AG08396 (cell line): ENCODE measurements around the gene LIPA.
"Not testable (repeated sequence)": the region's sequence is repeated elsewhere in the genome, so short reads cannot be mapped to it uniquely, and the experiment has no call there.

Experiments
- DNase-seq: peaks from one replicate; pipeline ENCODE4 v3.0.0; 2012; ENCODE audit warnings: low spot score, mixed read lengths

The LIPA gene

DNA sequence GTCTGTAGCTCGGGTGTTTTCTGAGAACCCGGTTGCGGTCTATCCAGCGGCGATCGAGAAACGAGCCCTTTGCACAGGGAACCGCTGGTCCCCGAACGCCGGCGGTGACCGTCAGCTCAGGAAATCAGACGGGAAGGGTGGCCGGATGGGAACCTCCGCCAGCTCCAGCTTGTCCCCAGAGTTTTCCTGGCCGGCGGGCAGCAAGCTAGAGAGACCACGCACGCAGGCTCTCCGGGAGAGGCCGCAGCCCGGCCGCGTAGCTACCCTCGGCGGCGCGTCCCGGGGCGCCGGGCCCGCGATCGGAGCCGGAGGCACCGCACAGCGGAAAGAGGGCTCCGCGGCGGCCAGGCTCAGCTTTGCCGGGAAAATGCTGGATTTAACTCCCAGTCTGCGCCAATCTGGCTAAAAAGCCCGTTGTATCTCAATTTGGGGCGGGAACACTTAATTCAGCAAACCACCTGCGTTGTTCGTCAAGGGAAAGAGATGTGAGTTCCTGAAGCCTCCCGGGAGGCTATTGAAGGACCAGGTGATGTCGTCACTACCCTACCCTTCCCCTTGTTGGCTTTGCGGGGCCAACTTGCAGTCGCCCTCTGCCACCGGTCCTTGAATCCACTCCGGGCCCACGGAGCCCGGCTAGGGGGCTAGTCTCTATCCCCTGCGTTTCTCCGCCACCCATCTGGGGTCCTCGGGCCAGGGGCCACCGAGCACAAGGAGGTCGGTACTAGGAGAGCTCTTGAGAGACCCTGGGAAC is 43.6 kb downstream of the LIPA start:
- DNase-seq: peak; percentile 49

DNA sequence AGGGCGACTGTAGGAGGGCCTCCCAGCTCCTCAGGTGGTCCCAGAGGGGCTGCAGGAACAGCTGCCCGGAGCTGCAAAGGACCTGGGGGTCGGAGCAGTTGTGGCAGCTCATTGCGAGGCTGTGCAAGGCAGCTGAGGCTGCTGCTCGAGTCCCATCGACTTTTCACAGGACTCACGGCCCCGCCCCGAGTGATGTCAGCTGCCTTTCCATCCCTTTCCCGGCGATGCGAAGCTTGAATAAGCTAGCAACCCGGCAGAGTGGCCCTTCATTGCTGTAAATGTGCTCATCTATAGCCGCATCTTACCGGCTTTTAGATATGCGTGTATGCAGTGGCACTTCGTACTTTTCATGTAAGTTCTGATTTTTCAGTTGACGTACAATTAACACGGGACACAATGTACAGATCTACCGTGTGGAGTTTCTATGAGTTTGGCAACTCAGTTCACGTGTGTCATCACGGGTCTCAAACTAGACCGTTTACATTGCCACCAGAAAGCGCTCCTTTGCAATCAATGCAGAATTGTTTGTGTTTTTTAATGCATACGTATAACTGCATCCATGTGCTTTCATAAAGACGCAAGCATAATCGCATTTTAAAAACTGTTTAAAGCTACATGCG is 44.3 kb downstream of the LIPA start, which contains the start of gene CH25H:
Gene CH25H, minus strand, starts transcription at position 137 of the 620 bp plus-strand sequence. Its CDS starts 25 bp downstream, at position 112.
- peak; percentile 77 for DNase-seq

DNA sequence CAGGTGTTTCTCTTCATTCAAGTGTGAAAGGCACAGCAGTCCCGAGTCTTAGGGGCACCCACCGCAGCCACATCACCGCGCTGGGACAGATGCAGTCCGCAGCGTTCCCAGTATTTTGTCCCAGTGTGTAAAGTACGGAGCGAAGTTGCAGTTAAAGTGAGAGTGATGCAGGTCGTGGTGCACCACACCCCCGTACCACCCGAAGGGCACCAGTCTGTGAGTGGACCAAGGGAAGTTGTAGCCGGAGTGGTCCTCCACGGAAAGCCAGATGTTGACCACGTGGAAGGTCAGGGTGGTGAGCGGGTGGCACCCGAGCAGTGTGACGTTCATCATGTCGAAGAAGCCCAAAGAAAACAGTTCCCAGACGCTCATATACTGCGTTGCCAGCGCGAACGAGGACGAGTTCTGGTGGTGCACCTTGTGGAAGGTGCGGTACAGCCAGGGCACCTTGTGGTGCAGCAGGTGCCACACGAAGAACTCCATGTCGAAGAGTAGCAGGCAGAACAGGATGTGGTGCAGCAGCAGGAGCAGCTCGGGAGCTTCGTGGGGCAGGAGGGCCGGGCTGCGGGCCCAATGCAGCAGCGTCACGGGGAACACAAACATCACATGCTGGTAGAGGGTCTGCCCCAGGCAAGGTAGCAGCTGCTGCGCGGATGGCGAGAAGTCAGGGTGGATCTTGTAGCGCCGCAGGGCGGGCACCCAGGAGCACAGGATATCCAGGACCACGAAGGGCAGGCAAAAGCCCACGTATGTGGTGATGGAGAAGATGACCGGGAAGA is 45.0 kb downstream of the LIPA start:
- DNase-seq: peak; percentile 16

DNA sequence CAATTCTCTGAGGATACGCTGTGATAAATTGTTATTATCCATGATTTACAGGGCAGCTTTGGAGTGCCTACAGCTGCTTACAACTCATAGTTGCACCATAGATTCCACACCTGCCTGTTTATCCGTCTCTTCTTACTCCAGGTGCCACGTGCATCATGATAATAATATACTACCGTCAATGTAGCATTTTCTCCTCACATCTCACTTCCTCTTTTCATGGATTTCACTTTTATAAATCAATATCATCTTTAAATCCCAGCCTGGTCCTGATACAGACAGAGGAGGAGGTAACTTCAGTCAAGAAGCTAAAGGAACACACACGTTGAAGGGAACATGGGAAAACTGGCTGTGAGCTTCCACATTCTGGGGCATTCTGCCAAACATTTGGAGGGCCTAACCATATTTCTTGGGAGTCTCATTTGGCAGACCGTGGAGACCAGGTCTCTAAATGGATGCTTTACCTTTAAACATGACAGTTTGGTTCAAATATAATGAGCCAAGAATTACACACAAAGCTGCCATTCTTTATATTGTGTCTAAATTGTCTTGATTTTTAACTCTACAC is 46.9 kb downstream of the LIPA start:
- no peak for DNase-seq

DNA sequence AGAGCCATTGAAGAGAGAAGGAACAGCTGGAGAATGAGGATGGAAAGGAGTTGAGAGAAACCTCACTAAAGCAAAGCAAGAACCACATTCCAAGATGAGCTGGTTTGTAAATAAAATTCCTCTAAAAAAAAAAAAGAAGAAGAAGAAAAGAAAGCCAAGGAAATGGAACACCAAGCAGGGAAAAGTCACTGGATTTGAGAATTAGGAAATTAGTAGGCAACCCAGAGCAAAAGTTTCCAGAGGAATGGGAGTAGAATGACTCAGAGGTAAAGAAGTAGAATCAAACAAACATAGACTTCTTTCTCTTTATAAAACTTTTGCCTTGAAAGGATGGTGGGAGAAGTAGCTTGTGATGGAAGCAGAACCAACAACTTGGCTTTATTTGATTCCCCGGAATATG is 48.3 kb downstream of the LIPA start:
- no peak for DNase-seq

DNA sequence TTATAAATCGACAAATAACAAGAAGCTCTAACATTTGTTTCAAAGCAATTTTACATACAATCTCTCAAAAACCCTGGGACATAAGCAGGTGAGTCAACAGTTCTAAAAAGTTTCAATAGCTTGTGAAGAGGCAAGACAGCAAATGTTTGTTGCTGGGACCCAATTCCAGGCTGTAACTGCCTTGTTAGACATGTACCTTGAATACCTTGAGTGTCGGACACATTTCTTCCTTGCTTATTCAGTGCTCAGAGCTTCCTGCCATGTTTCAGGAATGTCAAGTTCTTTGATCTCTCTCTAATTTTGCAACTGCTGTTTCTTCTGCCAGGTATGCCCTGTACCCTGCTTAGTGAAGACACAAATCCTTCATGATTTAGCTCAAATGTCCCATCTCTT is 49.5 kb downstream of the LIPA start:
- no peak for DNase-seq

DNA sequence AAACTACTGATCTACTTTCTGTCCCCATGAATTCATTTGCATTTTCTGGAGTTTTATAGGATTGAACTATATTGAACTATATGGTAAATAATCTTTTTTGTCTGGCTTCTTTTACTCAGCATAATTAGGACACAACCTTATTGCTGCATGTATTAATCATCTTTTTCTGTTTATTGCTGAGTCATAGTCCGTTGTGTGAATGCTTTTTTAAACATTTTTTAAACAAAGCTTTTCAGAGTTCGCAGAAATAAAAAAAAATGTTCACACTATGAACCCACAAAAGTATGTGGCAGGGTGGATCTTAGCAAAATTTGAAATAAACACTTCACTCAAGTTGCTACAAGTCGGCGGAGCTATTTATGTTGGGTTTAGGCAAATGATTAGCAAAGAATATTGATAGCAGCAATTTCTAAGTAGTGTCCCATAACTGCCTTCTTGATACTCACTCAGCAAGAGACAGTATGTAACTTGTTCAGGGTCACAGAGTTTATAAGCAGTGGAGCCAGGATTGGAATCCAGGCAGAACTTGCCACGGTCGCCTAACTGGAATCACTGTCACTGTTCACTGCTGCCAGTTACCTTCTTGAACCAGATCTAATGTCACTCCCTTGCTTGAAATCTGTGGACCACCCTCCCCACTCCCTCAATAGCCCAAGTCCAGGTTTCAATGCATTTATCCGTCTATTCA is 50.1 kb downstream of the LIPA start:
- DNase-seq: no peak

DNA sequence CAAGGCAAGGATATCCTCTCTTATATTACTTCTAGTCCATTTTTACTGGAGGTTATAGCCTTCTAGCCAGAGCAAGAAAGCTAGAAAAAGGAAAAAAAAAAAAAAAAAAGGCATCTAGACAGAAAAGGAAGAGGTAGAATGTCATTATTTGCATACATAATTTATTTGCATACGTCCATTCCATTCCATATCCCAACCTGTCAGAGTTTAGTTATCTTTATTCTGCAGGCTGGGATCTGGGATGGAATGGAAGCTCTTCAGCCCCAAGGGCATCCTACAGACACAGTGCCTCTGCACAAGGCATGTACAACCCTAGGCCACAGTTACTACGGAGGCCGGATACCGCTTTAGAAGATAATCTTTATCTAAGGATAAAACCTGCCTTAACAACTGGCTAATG is 54.1 kb downstream of the LIPA start:
- no peak for DNase-seq

DNA sequence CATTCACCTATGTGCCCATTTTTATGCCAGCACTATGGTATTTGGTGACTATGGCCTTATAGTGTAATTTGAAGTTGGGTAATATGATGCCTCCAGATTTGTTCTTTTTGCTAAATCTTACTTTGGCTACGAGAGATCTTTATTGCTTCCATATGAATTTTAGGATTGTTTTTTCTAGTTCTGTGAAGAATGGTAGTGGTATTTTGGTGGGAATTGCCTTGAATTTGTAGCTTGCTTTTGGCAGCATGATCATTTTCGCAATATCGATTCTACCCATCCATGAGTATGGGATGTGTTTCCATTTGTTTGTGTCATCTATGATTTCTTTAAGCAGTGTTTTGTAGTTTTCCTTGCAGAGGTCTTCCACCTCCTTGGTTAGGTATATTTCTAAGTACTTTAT is 60.3 kb downstream of the LIPA start:
- not testable (repeated sequence) for DNase-seq

DNA sequence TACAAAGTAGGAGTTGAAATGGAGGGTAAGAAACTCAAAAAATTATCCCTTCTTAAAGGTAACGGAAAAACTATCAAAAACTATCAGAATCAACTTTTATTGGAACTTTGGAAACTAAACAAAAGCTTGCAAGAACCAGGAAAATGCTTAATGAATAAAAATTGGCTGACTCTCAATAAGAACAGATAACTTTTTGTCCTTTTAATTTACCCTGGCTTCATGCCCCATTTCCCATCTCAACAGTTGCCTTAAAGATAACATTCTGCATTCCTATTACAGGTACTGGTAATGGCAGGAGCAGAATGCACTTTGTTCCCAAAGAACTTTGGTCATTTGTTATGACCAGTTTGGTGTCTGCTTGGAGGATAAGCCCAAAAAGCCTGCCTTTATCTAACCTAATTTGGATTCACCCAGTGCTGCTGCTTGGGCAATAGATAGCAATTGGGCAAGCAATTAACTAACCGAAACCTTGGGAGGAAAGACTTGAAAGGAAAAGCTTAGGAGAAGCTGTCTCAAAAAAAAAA is 62.3 kb downstream of the LIPA start:
- DNase-seq: no peak

DNA sequence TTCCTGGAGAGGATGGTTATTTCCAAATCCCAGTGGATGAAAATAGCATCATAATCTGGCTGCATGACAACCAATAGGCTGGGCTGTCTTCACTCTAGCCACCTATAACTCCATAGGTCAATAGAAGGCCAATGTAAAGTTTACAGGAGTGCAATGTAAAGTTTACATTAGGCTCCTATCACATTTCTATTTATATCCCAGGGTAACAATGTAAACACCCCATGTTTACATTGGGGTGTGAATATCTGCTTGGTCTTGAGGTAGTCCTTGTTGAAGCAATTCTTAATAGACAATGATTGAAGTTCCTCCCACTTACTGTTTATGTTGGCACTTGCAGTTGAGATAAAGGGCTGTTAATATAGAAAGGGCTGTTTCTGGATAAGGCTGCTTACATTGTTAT is 65.9 kb downstream of the LIPA start:
- no peak for DNase-seq

DNA sequence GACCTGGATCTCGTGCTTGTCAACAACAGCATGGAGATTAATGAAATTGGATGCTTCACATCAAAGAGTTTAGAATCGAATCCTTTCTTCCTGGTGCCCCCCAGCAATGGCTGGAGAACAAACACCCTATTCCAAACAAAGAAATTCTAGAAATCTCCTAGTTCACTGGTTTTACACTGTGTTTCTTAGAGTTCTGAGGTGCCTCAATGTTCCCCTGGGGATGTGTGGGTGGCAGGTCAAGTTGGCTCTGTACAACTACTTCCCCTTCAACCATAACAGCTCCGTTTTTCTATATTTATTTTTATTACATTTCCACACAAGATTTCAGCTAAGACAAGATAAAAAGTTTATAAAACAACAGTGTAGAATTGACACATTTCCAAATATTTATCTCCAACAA is 66.9 kb downstream of the LIPA start:
- no peak for DNase-seq

DNA sequence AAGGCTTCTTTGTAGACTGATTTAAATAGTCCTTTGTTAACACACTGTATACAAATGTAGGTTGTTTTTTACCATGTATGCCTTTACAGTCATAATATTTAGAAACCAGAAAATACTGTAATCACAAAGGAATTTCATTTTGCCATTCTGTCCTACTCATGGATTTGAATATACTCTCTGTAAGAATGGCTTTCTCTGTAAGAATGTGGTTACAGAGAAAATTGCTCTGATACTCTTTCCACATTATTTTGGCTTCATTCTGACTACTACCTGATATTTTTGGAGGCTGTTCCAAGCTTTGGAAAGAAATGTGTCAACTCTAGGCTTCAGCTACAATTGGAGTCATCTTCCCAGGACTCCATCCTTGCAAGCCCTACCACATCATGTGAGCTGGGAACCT is 68.0 kb downstream of the LIPA start:
- DNase-seq: no peak

DNA sequence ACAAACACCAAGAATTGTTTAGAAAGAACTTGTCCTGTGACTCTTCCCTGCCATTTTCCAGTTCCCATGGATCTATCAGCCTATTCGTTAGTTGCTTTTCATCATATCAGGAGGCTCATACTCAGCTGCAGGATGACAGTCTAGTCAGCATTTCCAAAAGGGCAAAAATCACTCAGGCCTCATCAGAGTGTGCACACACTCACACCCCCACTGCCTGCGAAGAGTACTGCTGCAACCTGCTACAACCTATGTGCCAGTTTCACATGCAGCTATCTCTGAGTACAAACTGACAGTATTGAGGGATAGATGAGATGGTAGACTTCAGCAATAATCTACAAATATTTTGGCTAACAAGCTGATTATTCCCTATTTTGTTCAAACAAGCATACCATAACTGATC is 68.7 kb downstream of the LIPA start:
- DNase-seq: no peak

DNA sequence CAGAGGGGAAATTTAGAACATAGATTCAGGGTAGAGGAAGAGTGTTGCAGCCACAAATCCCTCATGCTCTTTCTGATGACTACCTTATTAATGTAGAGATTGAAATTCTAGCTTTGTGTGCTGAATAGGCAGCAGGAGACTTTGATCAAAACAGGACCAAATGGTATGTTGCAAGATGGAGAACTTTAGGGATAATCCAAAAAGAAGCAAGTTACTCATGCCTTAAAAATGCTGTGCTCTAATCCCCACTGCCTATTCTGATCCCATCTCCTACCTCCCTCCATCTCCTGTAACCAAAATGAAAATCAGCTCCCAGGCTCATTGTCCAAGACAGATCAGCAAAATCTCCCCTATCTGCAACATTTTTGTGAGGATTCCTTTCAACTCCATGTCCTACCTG is 75.8 kb downstream of the LIPA start:
- DNase-seq: no peak

DNA sequence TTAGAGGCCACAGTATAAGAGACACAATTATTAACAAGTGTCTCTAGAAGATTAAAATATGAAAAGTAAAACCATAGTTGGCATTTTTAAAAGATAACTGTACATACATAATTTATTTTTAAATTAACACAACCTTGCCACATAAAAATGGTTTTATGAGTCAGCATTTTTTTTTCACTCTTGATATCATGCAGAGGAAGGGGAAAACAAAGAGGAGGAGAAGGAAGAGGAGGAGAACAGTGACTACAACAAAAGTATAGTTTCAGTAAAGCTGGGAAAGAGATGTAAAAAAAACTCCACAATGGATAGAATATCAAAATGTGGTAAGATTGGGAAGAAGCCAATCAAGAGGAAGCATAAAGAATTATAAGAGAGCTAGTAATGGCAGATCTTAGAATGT is 78.5 kb downstream of the LIPA start:
- DNase-seq: no peak

DNA sequence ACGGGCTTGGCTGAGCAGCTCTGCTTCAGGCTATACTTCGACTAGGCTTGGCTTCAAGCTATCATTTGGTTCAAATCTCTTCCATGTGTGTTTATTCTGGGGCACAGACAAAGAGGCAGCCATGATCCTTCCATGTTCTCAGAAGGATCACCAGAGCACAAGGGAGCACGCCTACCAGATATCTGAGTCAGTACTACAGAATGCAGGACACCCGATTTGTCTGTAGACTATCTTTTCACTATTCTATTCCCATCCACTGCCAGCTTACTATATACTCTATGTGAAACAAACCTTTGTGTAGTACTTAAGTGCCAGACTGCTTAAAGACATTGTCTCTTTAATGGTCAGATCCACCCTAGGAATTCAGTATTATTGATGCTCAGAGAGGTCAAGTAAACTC is 79.6 kb downstream of the LIPA start:
- DNase-seq: no peak

DNA sequence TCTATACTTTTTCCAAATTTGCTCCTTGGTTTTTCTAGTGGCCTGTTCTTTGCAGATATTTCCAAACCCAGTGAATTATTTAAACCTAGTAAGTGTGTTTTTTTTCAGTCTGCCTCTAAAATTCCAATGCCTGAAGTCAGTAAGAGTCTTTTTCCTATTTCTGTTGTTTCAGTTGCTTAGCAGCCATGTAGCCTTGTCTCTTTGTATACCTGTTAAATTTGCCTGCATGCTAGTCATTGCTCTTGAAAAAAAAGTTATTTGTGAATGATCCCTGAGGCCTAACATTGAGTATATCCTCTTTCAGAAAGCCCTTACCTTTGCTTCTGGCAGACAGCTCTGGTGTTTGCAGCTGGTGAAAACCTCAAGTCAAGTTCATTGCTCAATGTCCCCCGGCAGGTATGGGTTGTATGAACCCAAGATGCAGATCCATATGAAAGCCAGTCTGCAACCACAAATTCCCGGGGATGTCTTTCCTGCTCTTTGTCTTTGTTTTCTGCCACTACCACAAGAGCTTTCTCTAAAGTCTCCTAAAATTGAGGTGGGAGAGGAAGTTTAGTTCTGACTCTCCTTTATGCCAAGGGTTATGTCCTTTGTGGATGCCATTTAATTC is 80.2 kb downstream of the LIPA start:
- no peak for DNase-seq

DNA sequence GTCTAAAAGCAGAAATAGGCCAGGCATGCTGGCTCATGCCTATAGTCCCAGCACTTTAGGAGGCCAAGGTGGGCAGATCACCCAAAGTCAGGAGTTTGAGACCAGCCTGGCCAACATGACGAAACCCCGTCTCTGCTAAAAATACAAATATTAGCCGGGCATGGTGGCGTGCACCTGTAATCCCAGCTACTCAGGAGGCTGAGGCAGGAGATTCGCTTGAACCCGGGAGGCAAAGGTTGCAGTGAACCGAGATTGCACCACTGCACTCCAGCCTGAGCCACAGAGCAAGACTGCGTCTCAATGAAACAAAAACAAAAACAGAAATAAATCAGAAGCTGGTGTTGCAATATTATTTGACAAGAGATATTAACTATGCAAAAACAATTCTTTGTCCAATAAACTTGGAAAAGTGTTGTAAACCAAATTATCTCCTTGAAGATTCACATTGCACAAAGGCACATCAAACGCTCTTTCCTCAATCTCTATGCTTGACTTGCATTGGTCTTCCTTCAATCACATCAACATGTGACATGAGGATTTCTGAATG is 83.1 kb downstream of the LIPA start:
- DNase-seq: not testable (repeated sequence)

DNA sequence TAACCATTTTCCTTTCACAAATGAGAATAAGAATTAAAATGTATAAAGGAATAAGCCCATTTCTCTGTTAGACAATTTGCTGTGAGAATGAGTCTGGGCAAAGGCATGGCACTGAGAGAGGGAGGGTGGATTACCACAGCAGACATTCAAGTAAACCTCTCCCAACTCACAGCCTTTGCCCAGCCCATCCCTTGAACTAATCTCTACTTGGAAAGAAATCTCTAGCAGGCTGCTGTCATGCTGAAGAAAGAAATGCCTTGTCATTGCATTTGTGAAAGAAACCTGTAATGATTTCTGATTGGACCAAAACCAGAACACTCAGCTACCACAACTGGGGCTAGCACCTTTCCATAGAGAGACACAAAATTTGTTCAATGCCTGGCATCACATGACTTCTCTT is 83.7 kb downstream of the LIPA start:
- no peak for DNase-seq

DNA sequence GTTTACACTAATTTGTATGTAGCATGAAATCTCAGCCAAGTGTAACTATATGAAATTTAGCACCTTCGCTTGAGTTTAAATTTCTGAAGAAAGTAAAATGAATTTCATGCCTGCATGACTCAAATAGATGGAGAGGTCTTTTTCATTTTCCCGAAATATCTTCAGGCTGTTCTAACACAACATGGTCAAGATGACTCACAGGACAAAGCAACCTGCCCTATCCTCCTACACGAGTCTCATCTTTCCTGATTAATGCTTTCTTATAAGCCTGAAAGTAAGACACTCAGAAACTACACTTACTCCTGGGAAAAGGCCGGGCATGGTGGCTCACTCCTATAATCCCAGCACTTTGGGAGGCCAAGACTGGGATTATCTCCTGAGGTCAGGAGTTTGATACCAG is 85.7 kb downstream of the LIPA start:
- no peak for DNase-seq
